Measurements from ENCODE around the gene ANKRD29.
"Not testable (repeated sequence)": the region's sequence is repeated elsewhere in the genome, so short reads cannot be mapped to it uniquely, and the experiment has no call there.

Gene ANKRD29

GRCh38 chr18:23567671-23568070 is 95.0 kb downstream of the ANKRD29 start:
- Histone ChIP-seq H3K4me3 (ENCODE audit: low read depth in 1 of 2, low read length in 2 of 2) (no peak overlapping the region), H3K4me1 (ENCODE audit: control insufficient read depth in 1 of 2, insufficient read depth in 2 of 2, low read length in 2 of 2) (peaks cover 0 to 9% of the 10 kb centered on the region in 2 donors), H3K9me3 (ENCODE audit: control insufficient read depth in 1 of 2, low read length in 2 of 2) (no peaks in the 10 kb centered on the region), H3K9ac (ENCODE audit: low read depth in 1 of 2, low read length in 2 of 2) (no peak overlapping the region), H3K27me3 (ENCODE audit: control insufficient read depth in 1 of 2, insufficient read depth in 2 of 2, low read length in 2 of 2) (no peaks in the 10 kb centered on the region), H3K27ac (ENCODE audit: low read depth, low read length) (no peak overlapping the region), H3K36me3 (ENCODE audit: control insufficient read depth in 1 of 2, insufficient read depth in 2 of 2, low read length in 2 of 2) (peaks cover 13 to 52% of the 10 kb centered on the region in 2 donors)

GRCh38 chr18:23565916-23566547 is 96.7 kb downstream of the ANKRD29 start:
- H3K27ac ChIP-seq (ENCODE audit: low read depth, low read length): no peak overlapping the region
- H3K9me3 ChIP-seq (ENCODE audit: control insufficient read depth in 1 of 2, low read length in 2 of 2): no peaks in the 10 kb centered on the region
- H3K36me3 ChIP-seq (ENCODE audit: control insufficient read depth in 1 of 2, insufficient read depth in 2 of 2, low read length in 2 of 2): peaks cover 17 to 56% of the 10 kb centered on the region in 2 donors
- peaks cover 0 to 9% of the 10 kb centered on the region in 2 donors for H3K4me1 ChIP-seq (ENCODE audit: control insufficient read depth in 1 of 2, insufficient read depth in 2 of 2, low read length in 2 of 2)
- H3K9ac ChIP-seq (ENCODE audit: low read depth in 1 of 2, low read length in 2 of 2): no peak overlapping the region
- H3K27me3 ChIP-seq (ENCODE audit: control insufficient read depth in 1 of 2, insufficient read depth in 2 of 2, low read length in 2 of 2): no peaks in the 10 kb centered on the region
- no peak overlapping the region for H3K4me3 ChIP-seq (ENCODE audit: low read depth in 1 of 2, low read length in 2 of 2)

- H3K9me3 ChIP-seq (ENCODE audit: control insufficient read depth in 1 of 2, low read length in 2 of 2): no peaks in the 10 kb centered on the region
- H3K4me1 ChIP-seq (ENCODE audit: control insufficient read depth in 1 of 2, insufficient read depth in 2 of 2, low read length in 2 of 2): no peaks in the 10 kb centered on the region
- H3K4me3 ChIP-seq (ENCODE audit: low read depth in 1 of 2, low read length in 2 of 2): no peak overlapping the region
- H3K27ac ChIP-seq (ENCODE audit: low read depth, low read length): no peak overlapping the region
- no peak overlapping the region for H3K9ac ChIP-seq (ENCODE audit: low read depth in 1 of 2, low read length in 2 of 2)
- H3K27me3 ChIP-seq (ENCODE audit: control insufficient read depth in 1 of 2, insufficient read depth in 2 of 2, low read length in 2 of 2): no peaks in the 10 kb centered on the region
- peaks cover 25 to 70% of the 10 kb centered on the region in 2 donors for H3K36me3 ChIP-seq (ENCODE audit: control insufficient read depth in 1 of 2, insufficient read depth in 2 of 2, low read length in 2 of 2)
These were observed 99.2 kb downstream of the ANKRD29 start for GRCh38 chr18:23563377-23564043.

GRCh38 chr18:23560186-23560585 is 102.5 kb downstream of the ANKRD29 start:
- Histone ChIP-seq H3K9ac (ENCODE audit: low read depth in 1 of 2, low read length in 2 of 2) (no peak overlapping the region), H3K27me3 (ENCODE audit: control insufficient read depth in 1 of 2, insufficient read depth in 2 of 2, low read length in 2 of 2) (no peaks in the 10 kb centered on the region), H3K36me3 (ENCODE audit: control insufficient read depth in 1 of 2, insufficient read depth in 2 of 2, low read length in 2 of 2) (peaks cover 34 to 79% of the 10 kb centered on the region in 2 donors), H3K4me3 (ENCODE audit: low read depth in 1 of 2, low read length in 2 of 2) (no peak overlapping the region), H3K4me1 (ENCODE audit: control insufficient read depth in 1 of 2, insufficient read depth in 2 of 2, low read length in 2 of 2) (no peaks in the 10 kb centered on the region), H3K9me3 (ENCODE audit: control insufficient read depth in 1 of 2, low read length in 2 of 2) (no peaks in the 10 kb centered on the region), H3K27ac (ENCODE audit: low read depth, low read length) (no peak overlapping the region)

- peaks cover 47 to 86% of the 10 kb centered on the region in 2 donors for H3K36me3 ChIP-seq (ENCODE audit: control insufficient read depth in 1 of 2, insufficient read depth in 2 of 2, low read length in 2 of 2)
- H3K27ac ChIP-seq (ENCODE audit: low read depth, low read length); H3K9ac ChIP-seq (ENCODE audit: low read depth in 1 of 2, low read length in 2 of 2); H3K4me3 ChIP-seq (ENCODE audit: low read depth in 1 of 2, low read length in 2 of 2); H3K27me3 ChIP-seq (ENCODE audit: control insufficient read depth in 1 of 2, insufficient read depth in 2 of 2, low read length in 2 of 2); H3K9me3 ChIP-seq (ENCODE audit: control insufficient read depth in 1 of 2, low read length in 2 of 2); H3K4me1 ChIP-seq (ENCODE audit: control insufficient read depth in 1 of 2, insufficient read depth in 2 of 2, low read length in 2 of 2): not testable (repeated sequence)
These were observed 105.2 kb downstream of the ANKRD29 start for GRCh38 chr18:23557511-23557910.

- H3K9ac ChIP-seq (ENCODE audit: low read depth in 1 of 2, low read length in 2 of 2): no peak overlapping the region
- no peaks in the 10 kb centered on the region for H3K27me3 ChIP-seq (ENCODE audit: control insufficient read depth in 1 of 2, insufficient read depth in 2 of 2, low read length in 2 of 2)
- peaks cover 52 to 91% of the 10 kb centered on the region in 2 donors for H3K36me3 ChIP-seq (ENCODE audit: control insufficient read depth in 1 of 2, insufficient read depth in 2 of 2, low read length in 2 of 2)
- no peaks in the 10 kb centered on the region for H3K9me3 ChIP-seq (ENCODE audit: control insufficient read depth in 1 of 2, low read length in 2 of 2)
- H3K4me3 ChIP-seq (ENCODE audit: low read depth in 1 of 2, low read length in 2 of 2): no peak overlapping the region
- no peak overlapping the region for H3K27ac ChIP-seq (ENCODE audit: low read depth, low read length)
- no peaks in the 10 kb centered on the region for H3K4me1 ChIP-seq (ENCODE audit: control insufficient read depth in 1 of 2, insufficient read depth in 2 of 2, low read length in 2 of 2)
These were observed 106.4 kb downstream of the ANKRD29 start for GRCh38 chr18:23556145-23556780.

- Histone ChIP-seq H3K9ac (ENCODE audit: low read depth in 1 of 2, low read length in 2 of 2) (no peak overlapping the region), H3K36me3 (ENCODE audit: control insufficient read depth in 1 of 2, insufficient read depth in 2 of 2, low read length in 2 of 2) (peaks cover 44 to 77% of the 10 kb centered on the region in 2 donors), H3K4me1 (ENCODE audit: control insufficient read depth in 1 of 2, insufficient read depth in 2 of 2, low read length in 2 of 2) (no peaks in the 10 kb centered on the region), H3K27me3 (ENCODE audit: control insufficient read depth in 1 of 2, insufficient read depth in 2 of 2, low read length in 2 of 2) (no peaks in the 10 kb centered on the region), H3K4me3 (ENCODE audit: low read depth in 1 of 2, low read length in 2 of 2) (no peak overlapping the region), H3K9me3 (ENCODE audit: control insufficient read depth in 1 of 2, low read length in 2 of 2) (no peaks in the 10 kb centered on the region), H3K27ac (ENCODE audit: low read depth, low read length) (no peak overlapping the region)
These were observed 108.8 kb downstream of the ANKRD29 start for GRCh38 chr18:23553887-23554286.

GRCh38 chr18:23552505-23552904 is 110.2 kb downstream of the ANKRD29 start:
- no peaks in the 10 kb centered on the region for H3K27me3 ChIP-seq (ENCODE audit: control insufficient read depth in 1 of 2, insufficient read depth in 2 of 2, low read length in 2 of 2)
- peaks cover 43 to 72% of the 10 kb centered on the region in 2 donors for H3K36me3 ChIP-seq (ENCODE audit: control insufficient read depth in 1 of 2, insufficient read depth in 2 of 2, low read length in 2 of 2)
- no peak overlapping the region for H3K27ac ChIP-seq (ENCODE audit: low read depth, low read length)
- no peaks in the 10 kb centered on the region for H3K9me3 ChIP-seq (ENCODE audit: control insufficient read depth in 1 of 2, low read length in 2 of 2)
- no peak overlapping the region for H3K4me3 ChIP-seq (ENCODE audit: low read depth in 1 of 2, low read length in 2 of 2)
- H3K9ac ChIP-seq (ENCODE audit: low read depth in 1 of 2, low read length in 2 of 2): no peak overlapping the region
- no peaks in the 10 kb centered on the region for H3K4me1 ChIP-seq (ENCODE audit: control insufficient read depth in 1 of 2, insufficient read depth in 2 of 2, low read length in 2 of 2)

GRCh38 chr18:23551978-23552377 is 110.7 kb downstream of the ANKRD29 start:
- H3K27ac ChIP-seq (ENCODE audit: low read depth, low read length): no peak overlapping the region
- no peaks in the 10 kb centered on the region for H3K9me3 ChIP-seq (ENCODE audit: control insufficient read depth in 1 of 2, low read length in 2 of 2)
- no peak overlapping the region for H3K4me3 ChIP-seq (ENCODE audit: low read depth in 1 of 2, low read length in 2 of 2)
- no peaks in the 10 kb centered on the region for H3K27me3 ChIP-seq (ENCODE audit: control insufficient read depth in 1 of 2, insufficient read depth in 2 of 2, low read length in 2 of 2)
- H3K9ac ChIP-seq (ENCODE audit: low read depth in 1 of 2, low read length in 2 of 2): no peak overlapping the region
- peaks cover 44 to 73% of the 10 kb centered on the region in 2 donors for H3K36me3 ChIP-seq (ENCODE audit: control insufficient read depth in 1 of 2, insufficient read depth in 2 of 2, low read length in 2 of 2)
- H3K4me1 ChIP-seq (ENCODE audit: control insufficient read depth in 1 of 2, insufficient read depth in 2 of 2, low read length in 2 of 2): no peaks in the 10 kb centered on the region

- Histone ChIP-seq H3K4me1 (ENCODE audit: control insufficient read depth in 1 of 2, insufficient read depth in 2 of 2, low read length in 2 of 2) (no peaks in the 10 kb centered on the region), H3K36me3 (ENCODE audit: control insufficient read depth in 1 of 2, insufficient read depth in 2 of 2, low read length in 2 of 2) (peaks cover 33 to 71% of the 10 kb centered on the region in 2 donors), H3K9me3 (ENCODE audit: control insufficient read depth in 1 of 2, low read length in 2 of 2) (no peaks in the 10 kb centered on the region), H3K27ac (ENCODE audit: low read depth, low read length) (no peak overlapping the region), H3K4me3 (ENCODE audit: low read depth in 1 of 2, low read length in 2 of 2) (no peak overlapping the region), H3K27me3 (ENCODE audit: control insufficient read depth in 1 of 2, insufficient read depth in 2 of 2, low read length in 2 of 2) (no peaks in the 10 kb centered on the region), H3K9ac (ENCODE audit: low read depth in 1 of 2, low read length in 2 of 2) (no peak overlapping the region)
These were observed 111.8 kb downstream of the ANKRD29 start for GRCh38 chr18:23550898-23551297.
